SK-N-SH (cell line): Measurements from ENCODE around the gene PIK3R5. TPM values are rescaled to one million over a fixed set of nuclear protein-coding genes. Genes with fewer than 3 reads are reported as not detected.

Source experiments
- CTCF ChIA-PET: fragments of 300-600, 350-600 bp; formaldehyde crosslinking; extraction: SDS; loops from one replicate; lab custom pipeline; 2021; lab: Yijun Ruan, JAX
- POLR2A ChIA-PET: fragments of 350-600 bp; sonication (Branson Sonifier 250); formaldehyde crosslinking; extraction: SDS; loops from one replicate; lab custom pipeline; 2020; ENCODE audit warnings: antibody characterized with exemption, inconsistent platforms; lab: Yijun Ruan, JAX
- DNase-seq: peaks from one replicate; pipeline ENCODE4 v3.0.0; 2012
- H2AFZ ChIP-seq: fragments of 200-600 bp; sonication (generic); 2 replicates; pipeline ENCODE4 v1.8.1; 2016; ENCODE audit warnings: antibody characterized with exemption, mild to moderate bottlenecking, low read depth
- H3F3A ChIP-seq: fragments of 200-600 bp; sonication (generic); replicated peaks from 2 replicates; pipeline ENCODE3; 2016; ENCODE audit warnings: antibody characterized with exemption, mild to moderate bottlenecking; ENCODE audit not compliant: insufficient read depth
- H3K27ac ChIP-seq, 2 experiments: fragments of 200-500 bp in 1 of 2; fragments of 200-600 bp in 1 of 2; sonication (Bioruptor generic) in 1 of 2; sonication (generic), shearing (Covaris generic) in 1 of 2; 2 replicates each; pipeline versions ENCODE4 v1.5.1 to v1.6.1; 2014 to 2016; ENCODE audit warnings: low read depth in 2 of 2, inconsistent platforms in 1 of 2, low read length in 1 of 2, mild to moderate bottlenecking in 1 of 2, mixed read lengths in 1 of 2
- H3K27me3 ChIP-seq: fragments of 200-600 bp; sonication (generic), shearing (Covaris generic); 2 replicates; pipeline ENCODE4 v1.6.1; 2016; ENCODE audit warnings: mixed run types; ENCODE audit not compliant: insufficient read depth
- H3K36me3 ChIP-seq, 2 experiments: fragments of 200-500 bp in 1 of 2; fragments of 200-600 bp in 1 of 2; sonication (Bioruptor generic) in 1 of 2; sonication (generic) in 1 of 2; replicated peaks in 1 of 2; 2 replicates each; pipeline versions ENCODE3 to v1.5.1; 2014 to 2016; ENCODE audit warnings: low read length in 1 of 2, mild to moderate bottlenecking in 1 of 2; ENCODE audit not compliant: insufficient read depth in 2 of 2, control insufficient read depth in 1 of 2
- H3K4me1 ChIP-seq, 2 experiments: fragments of 200-500 bp in 1 of 2; fragments of 200-600 bp in 1 of 2; sonication (Bioruptor generic) in 1 of 2; sonication (generic), shearing (Covaris generic) in 1 of 2; 2 replicates each; pipeline versions ENCODE4 v1.5.1 to v1.6.1; 2014 to 2016; ENCODE audit warnings: low read depth in 1 of 2, low read length in 1 of 2, mixed run types in 1 of 2; ENCODE audit not compliant: insufficient read depth in 2 of 2, control insufficient read depth in 1 of 2
- H3K4me2 ChIP-seq: fragments of 200-600 bp; sonication (generic), shearing (Covaris generic); 2 replicates; pipeline ENCODE4 v1.6.1; 2017; ENCODE audit warnings: mixed run types
- H3K4me3 ChIP-seq, 2 experiments: fragments of 200-500 bp in 1 of 2; fragments of 200-600 bp in 1 of 2; sonication (Bioruptor generic) in 1 of 2; sonication (generic), shearing (Covaris generic) in 1 of 2; 2 replicates each; pipeline versions ENCODE4 v1.5.1 to v1.8.1; 2014 to 2016; ENCODE audit warnings: low read depth in 2 of 2, inconsistent platforms in 1 of 2, low read length in 1 of 2, mild to moderate bottlenecking in 1 of 2, mixed read lengths in 1 of 2, moderate library complexity in 1 of 2
- H3K79me2 ChIP-seq: fragments of 200-600 bp; sonication (generic); 2 replicates; pipeline ENCODE4 v1.8.1; 2017; ENCODE audit warnings: mild to moderate bottlenecking; ENCODE audit not compliant: insufficient read depth
- H3K9ac ChIP-seq: fragments of 200-600 bp; sonication (generic); 2 replicates; pipeline ENCODE4 v1.6.1; 2017; ENCODE audit warnings: mixed run types
- H3K9me2 ChIP-seq: fragments of 200-600 bp; sonication (generic); 2 replicates; pipeline ENCODE4 v1.6.1; 2017; ENCODE audit warnings: mixed run types
- H3K9me3 ChIP-seq: fragments of 200-600 bp; sonication (generic); 2 replicates; pipeline ENCODE4 v1.6.1; 2017; ENCODE audit warnings: mixed run types, mild to moderate bottlenecking, moderate library complexity
- H4K20me1 ChIP-seq: fragments of 200-600 bp; sonication (generic); 2 replicates; pipeline ENCODE4 v1.6.1; 2017; ENCODE audit warnings: mild to moderate bottlenecking, mixed run types; ENCODE audit not compliant: insufficient read depth
- EP300 ChIP-seq, 2 experiments: IDR thresholded peaks; 2 replicates each; pipeline versions ENCODE4 v1.4.0 to v1.6.1; 2012; ENCODE audit warnings: borderline replicate concordance in 1 of 2, low read depth in 1 of 2, low read length in 1 of 2
- EZH2phosphoT487 ChIP-seq: fragments of 200-600 bp; sonication (generic); IDR thresholded peaks from 2 replicates; pipeline ENCODE4 v1.6.1; 2017; ENCODE audit warnings: low read depth, mixed run types, mild to moderate bottlenecking, antibody characterized with exemption, moderate library complexity, borderline replicate concordance
- FOXM1 ChIP-seq: IDR thresholded peaks from 2 replicates; pipeline ENCODE4 v1.4.0; 2012; ENCODE audit warnings: low read depth, mild to moderate bottlenecking
- GATA2 ChIP-seq: sonication (generic); formaldehyde crosslinking; IDR thresholded peaks from 2 replicates; pipeline ENCODE4 v1.5.0; 2020; ENCODE audit warnings: mild to moderate bottlenecking, missing genetic modification reagents
- JUND ChIP-seq: IDR thresholded peaks from 2 replicates; pipeline ENCODE4 v1.4.0; 2012
- MEF2A ChIP-seq: IDR thresholded peaks from 2 replicates; pipeline ENCODE4 v1.4.0; 2012; ENCODE audit warnings: low read depth, borderline replicate concordance
- NFIC ChIP-seq: IDR thresholded peaks from 2 replicates; pipeline ENCODE4 v1.4.0; 2012; ENCODE audit warnings: borderline replicate concordance
- NRF1 ChIP-seq: IDR thresholded peaks from 2 replicates; pipeline ENCODE4 v1.6.1; 2012; ENCODE audit warnings: low read depth, mild to moderate bottlenecking, low read length
- POLR2AphosphoS5 ChIP-seq: IDR thresholded peaks from 2 replicates; pipeline ENCODE4 v1.6.1; 2012; ENCODE audit warnings: low read depth, low read length
- RAD21 ChIP-seq: IDR thresholded peaks from 2 replicates; pipeline ENCODE4 v1.6.1; 2012; ENCODE audit warnings: mild to moderate bottlenecking, low read length
- RFX5 ChIP-seq: IDR thresholded peaks from 2 replicates; pipeline ENCODE4 v1.6.1; 2012; ENCODE audit warnings: mild to moderate bottlenecking, improper control_type of control experiment, low read length
- RXRA ChIP-seq: IDR thresholded peaks from 2 replicates; pipeline ENCODE4 v1.4.0; 2012; ENCODE audit warnings: low read depth, mild to moderate bottlenecking, borderline replicate concordance
- SMC3 ChIP-seq: IDR thresholded peaks from 2 replicates; pipeline ENCODE4 v1.6.1; 2012; ENCODE audit warnings: low read depth, low read length, improper control_type of control experiment
- TAF1 ChIP-seq: IDR thresholded peaks from 2 replicates; pipeline ENCODE4 v1.6.1; 2012; ENCODE audit warnings: low read depth, mild to moderate bottlenecking, low read length, moderate library complexity, borderline replicate concordance
- TCF12 ChIP-seq: IDR thresholded peaks from 2 replicates; pipeline ENCODE4 v1.4.0; 2012
- YY1 ChIP-seq: IDR thresholded peaks from 2 replicates; pipeline ENCODE4 v1.4.0; 2012; ENCODE audit warnings: low read depth, mild to moderate bottlenecking
- WGBS: methylation state at CpG from one replicate; pipeline ENCODE4 v1.1.6; 2017; ENCODE audit warnings: low lambda C conversion rate; 5-methylcytosine and 5-hydroxymethylcytosine counted together
- polyA plus RNA-seq, 3 experiments: library from polyadenylated mRNA; depleted of rRNA; stranded (reverse); fragments of >200 nt; gene quantifications; 2 replicates each; pipeline ENCODE4 v1.2.3, GENCODE V29; 2012
- TF ChIP-seq, protein P1 (sequence below): IDR thresholded peaks from 2 replicates; pipeline ENCODE4 v1.6.1; 2012; ENCODE audit warnings: mild to moderate bottlenecking, low read depth, low read length, moderate library complexity
- TF ChIP-seq, protein P2 (sequence below): IDR thresholded peaks from 2 replicates; pipeline ENCODE4; 2012
- TF ChIP-seq, protein P3 (sequence below): IDR thresholded peaks from 2 replicates; pipeline ENCODE4 v1.4.0; 2012; ENCODE audit warnings: low read depth, borderline replicate concordance
- TF ChIP-seq, protein P4 (sequence below): IDR thresholded peaks from 2 replicates; pipeline ENCODE4 v1.4.0; 2012; ENCODE audit warnings: low read depth

PIK3R5 gene
- polyA plus RNA-seq, 1 of the 3 experiments (the other 2 are of a cell fraction): not detected

DNA sequence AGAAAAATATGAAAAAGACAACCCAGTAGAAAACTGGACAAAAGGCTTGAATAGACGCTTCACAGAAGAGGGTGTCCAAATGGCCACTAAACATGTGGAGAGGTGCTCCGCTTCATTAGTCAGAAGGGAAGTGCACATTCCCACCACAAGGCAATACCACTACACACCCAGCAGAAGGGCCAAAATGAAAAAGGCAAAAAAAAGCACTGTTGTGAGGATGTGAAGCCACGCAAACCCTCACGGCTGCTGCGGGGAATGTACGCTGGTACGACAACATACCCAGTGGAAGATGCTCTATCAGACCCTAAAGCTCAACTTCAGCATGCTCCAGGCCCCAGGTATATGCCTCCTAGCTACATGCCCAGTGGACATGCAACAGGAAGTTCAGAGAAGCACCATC is 17.0 kb downstream of the PIK3R5 start:
- Histone ChIP-seq H3K27me3 (peaks cover 19% of the 10 kb centered on the region; the same call in 1 of the 2 replicates), H3K4me2 (no peak overlapping the region), H3K79me2 (no peaks in the 10 kb centered on the region), H3K36me3 (no peaks in the 10 kb centered on the region), H2AFZ (no peak overlapping the region), H4K20me1 (no peaks in the 10 kb centered on the region), H3K4me1 (no peaks in the 10 kb centered on the region), H3K27ac (no peak overlapping the region), H3K9ac (no peak overlapping the region), H3K4me3 (no peak overlapping the region), H3K9me3 (no peaks in the 10 kb centered on the region), H3F3A (no peaks in the 10 kb centered on the region), H3K9me2 (no peaks in the 10 kb centered on the region)
- WGBS: 20% methylated on average over 7 of the region's 7 CpGs
- POLR2A ChIA-PET: no interaction called here
- TF ChIP-seq TAF1 (no peak), RAD21 (no peak), NRF1 (no peak), POLR2AphosphoS5 (no peak), JUND (no peak), TCF12 (no peak), RXRA (no peak), MEF2A (no peak)
- TF ChIP-seq, protein P1, sequence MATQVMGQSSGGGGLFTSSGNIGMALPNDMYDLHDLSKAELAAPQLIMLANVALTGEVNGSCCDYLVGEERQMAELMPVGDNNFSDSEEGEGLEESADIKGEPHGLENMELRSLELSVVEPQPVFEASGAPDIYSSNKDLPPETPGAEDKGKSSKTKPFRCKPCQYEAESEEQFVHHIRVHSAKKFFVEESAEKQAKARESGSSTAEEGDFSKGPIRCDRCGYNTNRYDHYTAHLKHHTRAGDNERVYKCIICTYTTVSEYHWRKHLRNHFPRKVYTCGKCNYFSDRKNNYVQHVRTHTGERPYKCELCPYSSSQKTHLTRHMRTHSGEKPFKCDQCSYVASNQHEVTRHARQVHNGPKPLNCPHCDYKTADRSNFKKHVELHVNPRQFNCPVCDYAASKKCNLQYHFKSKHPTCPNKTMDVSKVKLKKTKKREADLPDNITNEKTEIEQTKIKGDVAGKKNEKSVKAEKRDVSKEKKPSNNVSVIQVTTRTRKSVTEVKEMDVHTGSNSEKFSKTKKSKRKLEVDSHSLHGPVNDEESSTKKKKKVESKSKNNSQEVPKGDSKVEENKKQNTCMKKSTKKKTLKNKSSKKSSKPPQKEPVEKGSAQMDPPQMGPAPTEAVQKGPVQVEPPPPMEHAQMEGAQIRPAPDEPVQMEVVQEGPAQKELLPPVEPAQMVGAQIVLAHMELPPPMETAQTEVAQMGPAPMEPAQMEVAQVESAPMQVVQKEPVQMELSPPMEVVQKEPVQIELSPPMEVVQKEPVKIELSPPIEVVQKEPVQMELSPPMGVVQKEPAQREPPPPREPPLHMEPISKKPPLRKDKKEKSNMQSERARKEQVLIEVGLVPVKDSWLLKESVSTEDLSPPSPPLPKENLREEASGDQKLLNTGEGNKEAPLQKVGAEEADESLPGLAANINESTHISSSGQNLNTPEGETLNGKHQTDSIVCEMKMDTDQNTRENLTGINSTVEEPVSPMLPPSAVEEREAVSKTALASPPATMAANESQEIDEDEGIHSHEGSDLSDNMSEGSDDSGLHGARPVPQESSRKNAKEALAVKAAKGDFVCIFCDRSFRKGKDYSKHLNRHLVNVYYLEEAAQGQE: no peak
- TF ChIP-seq, protein P2, sequence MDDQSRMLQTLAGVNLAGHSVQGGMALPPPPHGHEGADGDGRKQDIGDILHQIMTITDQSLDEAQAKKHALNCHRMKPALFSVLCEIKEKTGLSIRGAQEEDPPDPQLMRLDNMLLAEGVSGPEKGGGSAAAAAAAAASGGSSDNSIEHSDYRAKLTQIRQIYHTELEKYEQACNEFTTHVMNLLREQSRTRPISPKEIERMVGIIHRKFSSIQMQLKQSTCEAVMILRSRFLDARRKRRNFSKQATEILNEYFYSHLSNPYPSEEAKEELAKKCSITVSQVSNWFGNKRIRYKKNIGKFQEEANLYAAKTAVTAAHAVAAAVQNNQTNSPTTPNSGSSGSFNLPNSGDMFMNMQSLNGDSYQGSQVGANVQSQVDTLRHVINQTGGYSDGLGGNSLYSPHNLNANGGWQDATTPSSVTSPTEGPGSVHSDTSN: no peak
- TF ChIP-seq, protein P3, sequence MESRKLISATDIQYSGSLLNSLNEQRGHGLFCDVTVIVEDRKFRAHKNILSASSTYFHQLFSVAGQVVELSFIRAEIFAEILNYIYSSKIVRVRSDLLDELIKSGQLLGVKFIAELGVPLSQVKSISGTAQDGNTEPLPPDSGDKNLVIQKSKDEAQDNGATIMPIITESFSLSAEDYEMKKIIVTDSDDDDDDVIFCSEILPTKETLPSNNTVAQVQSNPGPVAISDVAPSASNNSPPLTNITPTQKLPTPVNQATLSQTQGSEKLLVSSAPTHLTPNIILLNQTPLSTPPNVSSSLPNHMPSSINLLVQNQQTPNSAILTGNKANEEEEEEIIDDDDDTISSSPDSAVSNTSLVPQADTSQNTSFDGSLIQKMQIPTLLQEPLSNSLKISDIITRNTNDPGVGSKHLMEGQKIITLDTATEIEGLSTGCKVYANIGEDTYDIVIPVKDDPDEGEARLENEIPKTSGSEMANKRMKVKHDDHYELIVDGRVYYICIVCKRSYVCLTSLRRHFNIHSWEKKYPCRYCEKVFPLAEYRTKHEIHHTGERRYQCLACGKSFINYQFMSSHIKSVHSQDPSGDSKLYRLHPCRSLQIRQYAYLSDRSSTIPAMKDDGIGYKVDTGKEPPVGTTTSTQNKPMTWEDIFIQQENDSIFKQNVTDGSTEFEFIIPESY: no peak
- CTCF ChIA-PET: interaction anchor here (0.7 to 0.8 kb wide), 2 partner anchors 58 to 618 kb away, joined by 3 read pairs; no protein-coding TSS in a partner anchor
- no peak for DNase-seq

DNA sequence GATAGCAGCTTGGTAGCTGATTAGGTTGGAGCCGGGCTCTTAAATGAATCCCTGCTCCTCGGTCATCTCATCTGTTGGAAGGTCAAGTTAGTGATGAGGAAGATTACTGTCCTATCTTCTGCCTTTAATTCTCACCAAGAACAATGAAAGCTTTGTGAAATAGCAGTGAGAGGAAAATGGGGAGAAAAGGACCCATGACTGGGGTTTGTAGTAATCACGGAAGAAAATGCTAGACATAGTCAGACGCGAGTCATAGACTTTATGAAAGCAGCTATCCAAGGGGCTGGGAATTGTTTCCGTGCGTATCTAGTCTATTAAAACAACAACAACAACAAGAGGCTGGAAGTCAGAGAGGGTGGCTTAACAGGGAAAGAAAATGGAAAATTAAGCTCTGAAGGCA is 18.3 kb downstream of the PIK3R5 start:
- CTCF ChIA-PET: no interaction called here
- H3K36me3 ChIP-seq: no peaks in the 10 kb centered on the region
- no peak overlapping the region for H3K4me2 ChIP-seq
- no peak overlapping the region for H3K27ac ChIP-seq
- H3K9me3 ChIP-seq: no peaks in the 10 kb centered on the region
- H3F3A ChIP-seq: no peaks in the 10 kb centered on the region
- H2AFZ ChIP-seq: no peak overlapping the region
- H3K9me2 ChIP-seq: no peaks in the 10 kb centered on the region
- H3K9ac ChIP-seq: no peak overlapping the region
- no peaks in the 10 kb centered on the region for H4K20me1 ChIP-seq
- no peaks in the 10 kb centered on the region for H3K79me2 ChIP-seq
- H3K4me1 ChIP-seq: no peaks in the 10 kb centered on the region
- POLR2A ChIA-PET: no interaction called here
- 26% methylated on average over 7 of the region's 7 CpGs for WGBS
- no peak for DNase-seq
- no peak overlapping the region for H3K4me3 ChIP-seq
- H3K27me3 ChIP-seq: peaks cover 19% of the 10 kb centered on the region; the same call in 1 of the 2 replicates
- TF ChIP-seq EZH2phosphoT487 (no peak), FOXM1 (no peak), GATA2 (no peak), SMC3 (no peak), YY1 (no peak), NRF1 (no peak), RFX5 (no peak), EP300 (IDR thresholded peaks at IDR 0.05; ENCODE audit: borderline replicate concordance in 1 of 2, low read depth in 1 of 2, low read length in 1 of 2) (no peak), NFIC (no peak), TAF1 (no peak), POLR2AphosphoS5 (no peak), RXRA (no peak)
- TF ChIP-seq, protein P3: no peak
- TF ChIP-seq, protein P4, sequence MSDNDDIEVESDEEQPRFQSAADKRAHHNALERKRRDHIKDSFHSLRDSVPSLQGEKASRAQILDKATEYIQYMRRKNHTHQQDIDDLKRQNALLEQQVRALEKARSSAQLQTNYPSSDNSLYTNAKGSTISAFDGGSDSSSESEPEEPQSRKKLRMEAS: no peak
